ENCODE data around the gene PDLIM3. TPM values are rescaled to one million over a fixed set of nuclear protein-coding genes. Genes with fewer than 3 reads are reported as not detected.

The PDLIM3 gene
- total and polyA plus RNA-seq, 3 donors from 2014 or later: 29.8 to 66.4 (median 41.6) TPM

DNA sequence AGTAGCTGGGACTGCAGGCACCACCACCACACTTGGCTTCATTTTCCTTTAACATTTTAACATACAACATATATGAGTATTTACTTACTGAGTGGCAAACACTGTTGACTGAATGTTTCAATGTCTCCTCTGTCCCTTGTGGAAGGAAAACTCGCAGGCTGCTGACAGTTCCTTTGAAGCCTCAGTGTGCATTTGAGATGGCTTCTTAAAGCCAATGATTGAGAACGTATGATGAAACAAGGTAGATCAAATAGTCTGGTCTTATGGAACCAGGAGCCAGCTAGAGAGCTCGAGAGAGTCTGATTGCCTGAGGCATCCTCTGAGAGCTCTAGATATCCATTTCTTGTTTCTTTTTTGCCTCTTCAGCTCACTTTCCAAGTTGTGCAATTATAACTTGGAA, 43.0 kb upstream of the PDLIM3 start:
- H3K27ac ChIP-seq: no peak overlapping the region
- DNase-seq: no peak
- H3K4me3 ChIP-seq: no peak overlapping the region
- H3K4me1 ChIP-seq: peaks cover 8% of the 10 kb centered on the region
- H3K27me3 ChIP-seq: no peaks in the 10 kb centered on the region
- TF ChIP-seq, protein P1, sequence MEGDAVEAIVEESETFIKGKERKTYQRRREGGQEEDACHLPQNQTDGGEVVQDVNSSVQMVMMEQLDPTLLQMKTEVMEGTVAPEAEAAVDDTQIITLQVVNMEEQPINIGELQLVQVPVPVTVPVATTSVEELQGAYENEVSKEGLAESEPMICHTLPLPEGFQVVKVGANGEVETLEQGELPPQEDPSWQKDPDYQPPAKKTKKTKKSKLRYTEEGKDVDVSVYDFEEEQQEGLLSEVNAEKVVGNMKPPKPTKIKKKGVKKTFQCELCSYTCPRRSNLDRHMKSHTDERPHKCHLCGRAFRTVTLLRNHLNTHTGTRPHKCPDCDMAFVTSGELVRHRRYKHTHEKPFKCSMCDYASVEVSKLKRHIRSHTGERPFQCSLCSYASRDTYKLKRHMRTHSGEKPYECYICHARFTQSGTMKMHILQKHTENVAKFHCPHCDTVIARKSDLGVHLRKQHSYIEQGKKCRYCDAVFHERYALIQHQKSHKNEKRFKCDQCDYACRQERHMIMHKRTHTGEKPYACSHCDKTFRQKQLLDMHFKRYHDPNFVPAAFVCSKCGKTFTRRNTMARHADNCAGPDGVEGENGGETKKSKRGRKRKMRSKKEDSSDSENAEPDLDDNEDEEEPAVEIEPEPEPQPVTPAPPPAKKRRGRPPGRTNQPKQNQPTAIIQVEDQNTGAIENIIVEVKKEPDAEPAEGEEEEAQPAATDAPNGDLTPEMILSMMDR (IDR thresholded peaks at IDR 0.05): no peak
- no peak for TF ChIP-seq POLR2A (IDR thresholded peaks at IDR 0.05)
- no peaks in the 10 kb centered on the region for H3K9me3 ChIP-seq
- H3K36me3 ChIP-seq (ENCODE audit: low read depth, missing control alignments): no peaks in the 10 kb centered on the region
- intact Hi-C loops (cut with DNase I; ENCODE audit: low total_unique reads): no loop called here
- 85 to 95% methylated on average over 3 of the region's 3 CpGs for WGBS, 2 donors

DNA sequence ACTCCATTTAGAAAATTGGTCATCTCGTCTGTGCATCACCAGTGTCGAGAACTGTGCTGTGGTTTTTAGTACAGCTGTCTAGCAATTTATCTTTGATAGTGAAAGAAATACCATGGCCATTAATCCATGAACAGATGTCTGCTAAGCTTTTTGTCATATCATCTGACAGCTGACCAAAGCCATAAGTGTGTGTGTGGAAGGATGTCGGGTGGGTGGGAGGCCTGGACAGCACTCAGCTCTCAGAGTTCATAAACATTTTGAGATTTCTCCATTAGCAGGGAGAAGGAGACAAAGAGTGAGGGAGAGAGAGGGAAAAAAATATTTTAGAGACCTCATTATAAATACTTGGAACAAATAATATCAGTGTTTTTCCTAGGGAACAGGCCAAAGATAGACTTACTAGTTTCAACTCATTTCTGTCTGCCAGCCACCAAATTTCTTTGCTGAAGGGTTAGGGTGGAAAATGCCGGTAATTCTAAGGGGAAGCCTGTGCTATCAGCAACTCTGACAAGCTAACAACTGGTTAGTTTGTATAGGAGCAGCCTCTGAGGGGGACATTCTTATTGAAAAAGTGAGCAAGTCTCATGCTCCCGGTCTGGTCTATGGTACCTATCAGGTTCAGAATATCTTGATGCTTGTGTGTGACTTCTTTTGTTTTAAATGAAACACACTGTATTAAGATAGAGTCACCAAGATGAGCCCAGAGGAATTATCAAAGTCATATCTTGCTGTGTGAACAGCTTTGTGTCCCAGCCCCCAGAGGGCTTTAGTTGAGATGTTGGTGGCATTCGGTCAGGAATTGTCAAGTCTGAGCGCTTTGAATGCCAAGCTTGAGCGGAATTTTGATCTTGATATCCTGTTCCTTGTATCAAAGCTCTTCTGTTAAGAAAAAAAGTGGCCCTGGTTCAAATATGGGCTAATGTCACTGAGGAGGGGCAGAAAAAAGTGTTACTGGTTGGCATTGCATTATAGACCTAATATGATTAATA, 41.9 kb upstream of the PDLIM3 start:
- no peaks in the 10 kb centered on the region for H3K27me3 ChIP-seq
- H3K36me3 ChIP-seq (ENCODE audit: low read depth, missing control alignments): no peaks in the 10 kb centered on the region
- intact Hi-C loops (cut with DNase I; ENCODE audit: low total_unique reads): no loop called here
- 55 to 66% methylated on average over 8 of the region's 8 CpGs for WGBS, 2 donors
- H3K4me3 ChIP-seq: no peak overlapping the region
- H3K9me3 ChIP-seq: no peaks in the 10 kb centered on the region
- TF ChIP-seq, protein P1 (IDR thresholded peaks at IDR 0.05): no peak
- no peak for TF ChIP-seq POLR2A (IDR thresholded peaks at IDR 0.05)
- no peak for DNase-seq
- H3K4me1 ChIP-seq: peaks cover 8% of the 10 kb centered on the region
- peak overlapping the region; percentile 51 to 53 for H3K27ac ChIP-seq

DNA sequence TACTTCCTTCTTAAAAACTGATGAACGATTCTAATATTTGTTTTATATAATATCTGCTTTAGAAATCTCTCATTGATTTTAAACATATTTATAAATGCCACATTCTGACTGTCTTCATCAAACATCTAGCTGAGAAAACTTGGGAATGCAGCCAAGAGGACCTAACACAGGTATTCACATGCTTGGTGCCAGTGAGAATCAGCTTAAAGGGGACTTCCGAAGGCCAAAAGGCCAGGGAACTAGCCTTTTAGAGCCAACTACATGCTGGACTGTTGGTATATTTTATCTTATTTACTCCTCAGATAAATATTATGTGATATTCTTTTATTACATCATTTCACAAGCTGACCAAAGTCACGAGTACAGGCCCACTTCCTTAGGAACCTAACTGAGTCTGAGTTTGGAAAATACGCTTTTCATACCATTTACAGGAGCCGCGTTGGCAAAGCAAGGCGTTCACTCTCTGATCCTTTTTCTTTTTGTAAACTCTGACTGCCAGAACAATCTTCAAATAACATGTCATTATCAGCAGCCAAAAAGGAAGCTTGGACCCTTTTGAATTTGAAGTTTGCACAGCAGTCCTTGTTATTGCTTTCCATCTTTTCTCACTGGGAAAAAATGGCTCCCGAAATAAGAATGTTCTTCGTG, 41.1 kb upstream of the PDLIM3 start:
- no peak overlapping the region for H3K4me3 ChIP-seq
- no peaks in the 10 kb centered on the region for H3K9me3 ChIP-seq
- peaks cover 8% of the 10 kb centered on the region for H3K4me1 ChIP-seq
- no peaks in the 10 kb centered on the region for H3K27me3 ChIP-seq
- 72 to 83% methylated on average over 9 of the region's 9 CpGs for WGBS, 2 donors
- H3K36me3 ChIP-seq (ENCODE audit: low read depth, missing control alignments): no peaks in the 10 kb centered on the region
- intact Hi-C loops (cut with DNase I; ENCODE audit: low total_unique reads): no loop called here
- no peak for TF ChIP-seq POLR2A (IDR thresholded peaks at IDR 0.05)
- TF ChIP-seq, protein P1 (IDR thresholded peaks at IDR 0.05): no peak
- H3K27ac ChIP-seq: no peak overlapping the region
- no peak for DNase-seq

DNA sequence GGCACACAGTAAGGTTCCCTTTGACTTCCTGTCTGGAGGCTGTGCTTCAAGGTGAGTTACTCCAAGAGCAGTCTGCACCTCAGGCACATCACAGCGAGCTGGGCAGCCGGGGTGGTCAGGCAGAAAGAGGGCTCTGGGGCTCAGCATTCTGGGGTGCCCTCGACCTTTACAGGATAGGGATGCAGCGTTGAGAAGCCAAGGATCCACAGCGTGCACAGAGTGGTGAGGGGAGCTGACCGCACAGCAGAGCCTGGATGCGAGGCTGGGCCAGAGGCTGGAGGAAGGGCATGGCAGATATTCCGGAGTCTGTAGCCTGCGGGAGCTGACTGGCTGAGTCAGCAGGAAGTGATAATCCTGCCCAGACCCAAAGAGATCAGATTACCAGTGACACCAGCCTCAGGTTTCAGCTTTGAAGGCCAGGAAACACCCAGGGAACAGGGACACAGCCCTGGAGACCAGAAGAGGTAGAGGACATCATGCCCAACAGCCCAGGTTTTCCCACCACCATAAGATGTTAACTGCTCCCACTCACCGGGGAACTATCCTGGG, 38.4 kb upstream of the PDLIM3 start:
- TF ChIP-seq, protein P1 (IDR thresholded peaks at IDR 0.05): no peak
- no peak for TF ChIP-seq POLR2A (IDR thresholded peaks at IDR 0.05)
- H3K4me1 ChIP-seq: peaks cover 8% of the 10 kb centered on the region
- WGBS, 2 donors: 58 to 78% methylated on average over 5 to 10 of the region's 10 CpGs

More for the DNA sequence above, 38.4 kb upstream of the PDLIM3 start:
- DNase-seq: no peak
- Histone ChIP-seq H3K9me3 (no peaks in the 10 kb centered on the region), H3K36me3 (ENCODE audit: low read depth, missing control alignments) (no peaks in the 10 kb centered on the region), H3K27me3 (no peaks in the 10 kb centered on the region), H3K27ac (no peak overlapping the region), H3K4me3 (no peak overlapping the region)
- intact Hi-C loops (cut with DNase I; ENCODE audit: low total_unique reads): no loop called here

Measured in testis (tissue), 3 donors.